GM10266 (cell line): ENCODE results near the gene HOXD4.

Experiments
- DNase-seq: peaks from one replicate; pipeline ENCODE4 v3.0.0; 2012; ENCODE audit errors: extremely low spot score
- TF ChIP-seq, protein P1 (sequence below): IDR thresholded peaks from 2 replicates; pipeline ENCODE4 v1.5.1; 2012; ENCODE audit warnings: mild to moderate bottlenecking, low read depth; ENCODE audit not compliant: control insufficient read depth, insufficient read depth; ENCODE audit errors: missing control alignments

HOXD4 gene

DNA sequence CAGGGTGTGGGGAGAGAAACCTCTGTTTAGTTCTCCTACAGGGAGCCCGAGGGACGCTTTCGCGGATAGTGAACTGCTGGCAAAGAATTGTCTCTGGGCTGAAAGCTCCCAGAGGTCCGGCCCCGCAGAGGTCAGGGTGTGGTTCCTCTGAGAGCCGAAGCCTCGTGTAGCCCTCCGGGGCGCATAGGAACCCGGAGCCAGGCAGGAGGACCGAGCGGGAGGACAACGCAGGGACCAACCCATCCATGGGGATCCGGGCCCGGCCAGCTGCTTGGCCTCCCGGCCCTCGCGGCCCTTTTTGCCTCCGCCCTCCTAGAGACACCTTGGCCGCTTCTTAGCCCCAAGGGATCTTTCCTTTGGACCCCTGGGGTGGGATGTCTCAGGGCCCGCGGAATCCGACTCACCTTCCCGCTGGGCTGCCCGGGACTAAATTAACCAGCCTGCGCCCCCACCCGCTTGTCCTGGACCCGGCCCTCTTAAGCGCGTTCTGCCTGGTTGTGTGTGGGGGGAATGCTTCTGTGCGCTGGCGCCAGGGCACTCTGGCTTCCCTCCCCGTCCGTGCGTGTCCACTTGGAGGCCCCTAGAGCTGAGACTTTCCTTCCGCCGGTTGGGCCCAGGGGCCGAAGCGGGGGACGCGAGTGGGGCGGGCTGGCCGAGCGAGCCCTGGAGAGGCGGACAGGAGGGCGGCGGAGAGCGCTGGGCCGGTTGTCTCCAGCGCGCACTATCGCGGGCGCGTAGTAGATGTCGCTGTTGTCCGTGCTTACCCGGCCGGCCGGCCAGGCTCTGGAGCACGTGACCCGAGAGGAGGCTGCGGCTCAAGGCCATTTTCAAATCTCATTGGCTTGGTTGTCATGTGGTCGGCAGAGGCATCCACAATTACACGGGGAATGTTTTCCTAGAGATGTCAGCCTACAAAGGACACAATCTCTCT lies 35.2 kb upstream of the HOXD4 start, which contains the start of gene HOXD10:
Gene HOXD10 (plus strand): TSS at position 896 of the 931 bp plus-strand sequence. CDS start 56 bp downstream, outside the sequence.
- TF ChIP-seq, protein P1, sequence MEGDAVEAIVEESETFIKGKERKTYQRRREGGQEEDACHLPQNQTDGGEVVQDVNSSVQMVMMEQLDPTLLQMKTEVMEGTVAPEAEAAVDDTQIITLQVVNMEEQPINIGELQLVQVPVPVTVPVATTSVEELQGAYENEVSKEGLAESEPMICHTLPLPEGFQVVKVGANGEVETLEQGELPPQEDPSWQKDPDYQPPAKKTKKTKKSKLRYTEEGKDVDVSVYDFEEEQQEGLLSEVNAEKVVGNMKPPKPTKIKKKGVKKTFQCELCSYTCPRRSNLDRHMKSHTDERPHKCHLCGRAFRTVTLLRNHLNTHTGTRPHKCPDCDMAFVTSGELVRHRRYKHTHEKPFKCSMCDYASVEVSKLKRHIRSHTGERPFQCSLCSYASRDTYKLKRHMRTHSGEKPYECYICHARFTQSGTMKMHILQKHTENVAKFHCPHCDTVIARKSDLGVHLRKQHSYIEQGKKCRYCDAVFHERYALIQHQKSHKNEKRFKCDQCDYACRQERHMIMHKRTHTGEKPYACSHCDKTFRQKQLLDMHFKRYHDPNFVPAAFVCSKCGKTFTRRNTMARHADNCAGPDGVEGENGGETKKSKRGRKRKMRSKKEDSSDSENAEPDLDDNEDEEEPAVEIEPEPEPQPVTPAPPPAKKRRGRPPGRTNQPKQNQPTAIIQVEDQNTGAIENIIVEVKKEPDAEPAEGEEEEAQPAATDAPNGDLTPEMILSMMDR: no peak
- DNase-seq: no peak

DNA sequence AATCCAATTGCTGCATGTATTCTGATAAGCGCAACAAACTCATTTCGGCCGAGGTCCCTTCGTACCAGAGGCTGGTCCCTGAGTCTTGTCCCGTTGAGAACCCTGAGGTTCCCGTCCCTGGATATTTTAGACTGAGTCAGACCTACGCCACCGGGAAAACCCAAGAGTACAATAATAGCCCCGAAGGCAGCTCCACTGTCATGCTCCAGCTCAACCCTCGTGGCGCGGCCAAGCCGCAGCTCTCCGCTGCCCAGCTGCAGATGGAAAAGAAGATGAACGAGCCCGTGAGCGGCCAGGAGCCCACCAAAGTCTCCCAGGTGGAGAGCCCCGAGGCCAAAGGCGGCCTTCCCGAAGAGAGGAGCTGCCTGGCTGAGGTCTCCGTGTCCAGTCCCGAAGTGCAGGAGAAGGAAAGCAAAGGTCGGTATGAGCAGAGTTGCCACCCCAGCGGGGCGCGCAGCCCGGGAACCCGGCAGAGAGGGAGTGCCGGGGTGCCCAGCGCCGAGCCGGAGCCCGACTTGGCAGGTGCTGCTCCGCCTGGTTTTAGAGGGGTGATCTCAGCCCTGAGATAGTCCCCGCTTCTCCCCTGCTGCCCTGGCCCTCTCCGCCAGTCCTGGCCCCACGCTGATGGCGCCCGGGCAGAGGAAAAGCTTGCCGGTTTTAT lies 34.1 kb upstream of the HOXD4 start:
- TF ChIP-seq, protein P1: no peak
- DNase-seq: no peak

DNA sequence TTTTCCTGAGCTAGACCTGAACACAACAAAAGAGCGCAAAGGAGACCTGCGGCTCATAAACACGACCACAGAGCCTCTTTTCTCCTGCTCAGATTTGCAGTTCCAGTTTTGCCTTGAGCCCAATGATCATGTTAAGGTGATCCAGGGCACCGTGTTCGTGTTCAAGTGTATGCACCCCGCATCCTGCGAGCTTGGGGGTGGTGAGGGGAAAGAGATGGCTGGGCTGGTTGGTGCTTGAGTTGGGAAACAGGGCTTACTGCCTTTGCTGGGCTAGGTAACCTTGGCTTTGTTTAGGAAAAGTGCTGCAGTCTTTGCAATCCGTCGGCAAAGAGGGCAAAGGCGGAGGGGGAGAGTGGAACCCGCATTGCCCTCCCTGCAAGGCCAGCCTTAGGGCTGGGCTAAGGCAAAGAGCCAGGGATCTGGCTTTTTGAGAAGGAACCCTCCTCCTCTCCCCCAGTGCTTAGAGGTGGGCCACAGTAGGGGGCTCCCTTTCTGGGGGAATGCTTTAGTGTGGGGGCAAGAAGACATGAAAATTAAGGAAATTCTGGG lies 33.5 kb upstream of the HOXD4 start:
- DNase-seq: no peak
- TF ChIP-seq, protein P1: no peak

DNA sequence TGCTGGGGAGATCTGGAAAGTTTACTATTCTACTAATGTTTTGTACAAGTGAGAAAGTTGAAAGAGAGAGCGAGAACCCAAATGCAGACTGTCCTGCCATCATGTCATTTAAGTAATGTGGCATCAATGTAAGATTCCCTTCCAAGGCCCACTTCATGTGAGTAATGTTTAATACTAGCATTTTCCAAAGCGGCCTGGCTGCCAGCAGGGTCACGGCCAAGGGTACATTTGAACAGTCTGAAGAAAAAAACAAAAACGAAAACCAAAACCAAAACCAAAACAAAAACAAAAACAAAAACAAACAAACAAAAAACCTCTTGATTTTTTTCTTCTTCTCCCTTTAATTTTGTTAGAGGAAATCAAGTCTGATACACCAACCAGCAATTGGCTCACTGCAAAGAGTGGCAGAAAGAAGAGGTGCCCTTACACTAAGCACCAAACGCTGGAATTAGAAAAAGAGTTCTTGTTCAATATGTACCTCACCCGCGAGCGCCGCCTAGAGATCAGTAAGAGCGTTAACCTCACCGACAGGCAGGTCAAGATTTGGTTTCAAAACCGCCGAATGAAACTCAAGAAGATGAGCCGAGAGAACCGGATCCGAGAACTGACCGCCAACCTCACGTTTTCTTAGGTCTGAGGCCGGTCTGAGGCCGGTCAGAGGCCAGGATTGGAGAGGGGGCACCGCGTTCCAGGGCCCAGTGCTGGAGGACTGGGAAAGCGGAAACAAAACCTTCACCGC lies 32.6 kb upstream of the HOXD4 start:
- peak; percentile 67 for DNase-seq
- TF ChIP-seq, protein P1: peak; percentile 34

DNA sequence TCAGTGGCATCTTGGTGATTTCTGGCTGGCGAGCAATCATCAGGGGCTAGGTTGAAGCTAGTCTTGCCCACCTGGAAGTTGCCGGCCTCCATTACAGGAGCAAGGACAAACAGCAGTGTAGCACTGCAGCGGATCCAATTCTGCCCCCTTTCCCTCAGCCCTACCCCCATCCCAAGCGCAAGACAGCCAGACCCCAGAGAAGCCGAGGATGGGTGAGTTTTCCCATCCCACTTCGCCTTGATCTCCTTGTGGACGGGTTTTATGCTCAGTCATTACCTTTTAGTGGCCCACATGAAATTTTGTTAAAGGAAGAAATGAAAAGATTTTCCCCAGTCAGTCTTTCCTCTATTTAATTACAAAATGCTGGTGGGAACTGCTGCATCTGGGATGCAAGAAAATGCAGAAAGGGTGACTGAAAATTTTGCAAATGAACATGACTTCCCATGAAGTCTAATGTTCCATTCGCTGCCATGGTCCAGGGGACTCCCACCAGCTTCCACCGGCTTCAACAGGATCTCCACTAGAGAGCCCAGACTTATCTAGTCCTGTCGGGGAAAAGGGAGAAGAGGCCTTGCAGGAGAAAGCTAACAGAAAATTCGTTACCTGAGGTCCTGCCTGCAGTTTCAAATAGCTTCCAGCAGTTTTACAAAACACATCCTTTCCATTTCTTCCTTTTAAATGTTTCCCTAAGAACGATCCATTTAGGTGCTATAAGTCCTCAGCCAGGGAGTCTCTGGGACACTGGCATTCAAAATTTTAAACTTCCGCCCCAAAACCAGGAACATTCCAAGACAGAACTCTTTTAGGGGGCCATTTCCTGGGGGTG lies 30.8 kb upstream of the HOXD4 start:
- TF ChIP-seq, protein P1: no peak
- DNase-seq: no peak
